Stimulated activated CD4-positive, alpha-beta T cell treated with anti-CD3 and anti-CD28 coated beads, Interleukin-2, amount 100 ng/mL, for 24 hours (primary cell): ENCODE measurements around the gene RASSF7.
A peak's percentile ranks its signal among the peaks of the same experiment; 100 is the strongest.
"Not testable (repeated sequence)": the region's sequence is repeated elsewhere in the genome, so short reads cannot be mapped to it uniquely, and the experiment has no call there.

Experiments
- DNase-seq, 2 donors: peaks; one replicate each; pipeline ENCODE4 v3.0.0-alpha.2; 2020

RASSF7 gene

DNA sequence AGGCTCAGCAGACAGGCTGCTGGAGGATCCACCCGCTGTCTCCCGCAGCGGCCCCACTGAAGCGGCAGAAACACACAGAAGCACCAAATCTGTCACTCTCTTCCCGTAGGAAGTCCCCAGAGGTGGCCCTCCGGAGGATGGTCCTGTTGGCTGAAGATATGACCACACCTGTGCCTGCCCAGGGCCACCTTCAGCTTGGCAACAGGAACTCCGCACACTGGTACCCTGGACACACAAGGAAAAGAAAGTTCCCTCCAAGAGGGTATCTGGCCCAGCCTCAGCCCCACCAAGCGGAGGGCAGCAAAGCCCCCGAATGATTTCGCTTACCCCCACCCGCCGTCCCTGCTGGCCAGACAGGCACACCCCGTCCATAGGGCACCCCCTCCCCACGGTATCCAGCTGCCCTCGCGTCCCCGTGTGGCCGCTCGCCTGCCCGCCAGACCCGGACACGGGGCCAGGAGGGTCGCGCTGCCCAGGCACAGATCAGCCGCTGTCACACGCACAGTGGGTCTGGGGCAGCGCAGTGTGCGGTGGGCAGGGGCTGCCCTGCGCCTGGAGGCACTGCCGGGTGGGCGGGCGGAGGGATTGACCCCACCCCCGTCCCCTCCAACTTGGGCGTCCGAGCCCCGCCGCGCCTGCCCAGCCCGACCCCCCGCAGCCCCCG lies 7.0 kb downstream of the RASSF7 start:
- DNase-seq, result no peak

DNA sequence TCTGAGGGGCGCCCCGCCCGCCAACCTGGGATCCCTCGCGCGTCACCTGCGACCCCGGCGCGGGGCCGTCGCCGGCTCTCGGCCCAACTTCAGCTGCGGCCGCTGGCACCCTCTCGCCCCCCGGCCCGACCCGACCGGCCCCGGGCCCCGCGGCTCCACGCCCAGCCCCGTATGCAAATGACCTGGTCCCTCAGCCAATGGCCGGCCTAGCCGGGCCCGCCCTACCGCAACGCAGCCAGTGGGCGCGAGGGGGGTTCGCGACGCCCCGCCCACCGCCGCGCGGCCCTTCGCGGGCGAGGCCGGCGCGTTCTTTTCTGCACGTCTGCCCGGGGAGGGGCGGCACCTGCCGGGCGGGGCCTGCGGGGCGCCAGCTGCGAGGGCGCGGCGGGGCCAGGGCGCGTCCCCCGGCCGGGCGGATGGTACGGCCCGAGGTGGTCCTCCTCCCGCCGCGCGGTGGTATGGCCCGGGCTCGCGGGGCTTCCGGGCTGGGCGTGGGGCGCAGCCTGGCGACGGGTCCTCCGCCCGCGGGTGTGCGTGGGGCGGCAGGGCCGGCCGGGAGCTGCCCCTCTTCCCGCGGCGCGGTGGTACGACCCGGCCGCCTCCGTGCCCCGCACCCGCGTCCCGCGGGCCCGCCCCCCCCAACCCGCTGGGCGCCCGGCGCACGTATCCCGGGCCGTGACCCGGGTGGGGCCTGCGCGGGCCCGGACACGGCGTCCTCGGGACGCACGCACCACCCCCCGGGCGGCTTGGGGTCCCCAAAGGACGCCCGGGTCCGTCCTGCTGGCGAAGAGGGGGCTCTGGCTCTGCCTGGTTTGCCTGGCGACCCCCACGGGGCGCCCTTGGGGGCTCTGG lies 7.8 kb downstream of the RASSF7 start:
- DNase-seq, result peak; percentile 89 to 94

DNA sequence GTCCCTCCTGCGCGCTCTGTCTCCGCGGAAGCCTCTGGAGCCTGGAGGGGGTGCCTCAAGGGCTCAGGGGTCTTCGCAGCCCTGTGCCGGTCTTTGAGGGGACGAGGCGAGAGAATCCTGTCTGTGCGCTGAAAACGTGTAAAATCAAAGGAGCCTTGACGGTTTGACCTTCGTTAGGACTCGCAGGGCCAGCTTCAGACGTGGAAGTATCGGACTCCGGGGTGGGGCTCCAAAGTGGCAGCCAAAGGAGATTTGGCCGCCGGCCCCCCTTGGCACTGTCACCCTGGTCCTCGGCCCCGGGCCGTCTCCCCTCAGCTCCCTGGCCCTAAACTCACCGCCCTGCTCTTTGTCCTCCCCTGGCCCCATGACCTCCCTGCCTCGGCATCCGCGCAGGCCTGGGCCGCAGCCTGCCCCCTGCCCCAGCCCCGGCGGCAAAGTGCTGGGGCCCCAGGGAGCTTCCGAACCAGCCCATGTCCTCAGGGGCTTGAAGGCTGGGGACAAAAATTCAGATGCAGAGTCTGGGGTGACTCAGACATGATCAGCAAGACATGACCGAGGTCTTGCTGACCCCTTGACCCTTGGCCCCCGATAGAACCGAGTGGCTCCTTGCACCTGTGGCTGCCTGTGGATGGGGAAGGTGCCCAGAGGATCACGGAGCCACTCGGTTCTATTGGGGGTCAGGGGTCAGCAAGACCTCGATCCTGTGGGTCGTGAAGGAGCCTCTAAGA lies 8.6 kb downstream of the RASSF7 start:
- DNase-seq, result no peak

DNA sequence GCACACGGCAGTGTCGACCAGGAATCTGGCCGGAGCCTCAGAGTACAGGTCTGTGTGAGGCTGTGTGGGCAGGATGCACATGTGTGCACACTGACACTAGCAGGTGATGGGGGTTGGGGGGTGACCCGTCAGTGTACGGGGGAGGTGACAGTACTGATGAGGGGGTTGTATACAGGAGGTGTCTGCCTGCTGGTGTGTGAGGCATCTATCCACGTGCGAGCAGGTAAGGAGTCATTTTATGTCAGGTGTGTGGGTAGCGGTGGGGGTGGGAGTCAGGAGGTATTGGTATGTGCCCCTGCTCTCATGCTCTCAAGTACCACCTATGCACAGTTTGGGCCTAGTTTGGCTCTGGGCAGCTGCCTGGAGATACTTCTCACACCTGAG lies 11.0 kb downstream of the RASSF7 start:
- no peak for DNase-seq

DNA sequence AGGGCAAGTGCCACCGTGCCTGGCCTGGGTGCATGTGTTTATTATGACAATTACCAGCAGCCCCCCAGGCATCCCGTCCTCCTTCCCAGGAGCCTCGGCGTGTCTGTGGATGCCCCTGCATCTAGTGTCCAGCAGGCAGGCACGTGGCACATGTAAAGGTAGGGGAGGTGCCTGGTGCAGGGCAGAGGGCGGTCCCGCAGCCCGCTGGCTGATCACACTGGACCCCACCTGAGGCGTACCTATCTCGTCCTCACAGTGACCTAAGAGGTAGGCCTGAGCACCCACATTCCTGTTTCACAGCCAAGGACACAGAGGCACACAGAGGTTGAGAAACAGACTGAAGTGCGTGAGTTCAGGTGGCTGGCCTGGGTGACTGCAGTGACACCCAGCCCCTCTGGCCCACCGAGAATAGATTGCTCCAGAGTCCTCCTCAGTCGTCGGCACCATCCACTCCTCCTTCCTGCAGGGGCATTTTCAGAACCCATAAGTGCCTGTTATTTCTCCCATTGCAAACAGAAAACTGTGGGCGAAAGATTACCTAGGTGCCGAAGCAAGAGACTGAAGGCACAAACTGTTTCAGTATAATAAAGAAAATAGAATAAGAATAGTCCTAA lies 12.5 kb downstream of the RASSF7 start:
- no peak for DNase-seq

DNA sequence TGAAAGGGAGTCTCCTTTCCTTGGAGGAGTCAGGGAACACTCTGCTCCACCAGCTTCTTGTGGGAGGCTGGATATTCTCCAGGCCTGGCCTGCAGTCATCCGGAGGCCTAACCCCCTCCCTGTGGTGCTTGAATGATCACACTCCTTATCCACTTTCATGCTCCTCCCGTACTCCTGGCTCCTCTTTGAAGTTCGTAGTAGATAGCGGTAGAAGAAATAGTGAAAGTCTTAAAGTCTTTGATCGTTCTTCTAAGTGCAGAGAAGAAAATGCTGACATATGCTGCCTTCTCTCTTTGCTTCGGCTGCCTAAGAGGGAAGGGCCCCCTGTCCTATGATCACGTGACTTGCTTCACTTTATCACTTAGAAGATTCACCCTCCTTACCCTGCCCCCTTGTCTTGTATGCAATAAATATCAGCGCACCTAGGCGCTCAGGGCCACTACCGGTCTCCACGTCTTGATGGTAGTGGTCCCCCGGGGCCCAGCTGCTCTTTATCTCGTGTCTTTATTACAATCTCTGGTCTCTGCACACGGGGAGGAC lies 13.3 kb downstream of the RASSF7 start:
- not testable (repeated sequence) for DNase-seq

DNA sequence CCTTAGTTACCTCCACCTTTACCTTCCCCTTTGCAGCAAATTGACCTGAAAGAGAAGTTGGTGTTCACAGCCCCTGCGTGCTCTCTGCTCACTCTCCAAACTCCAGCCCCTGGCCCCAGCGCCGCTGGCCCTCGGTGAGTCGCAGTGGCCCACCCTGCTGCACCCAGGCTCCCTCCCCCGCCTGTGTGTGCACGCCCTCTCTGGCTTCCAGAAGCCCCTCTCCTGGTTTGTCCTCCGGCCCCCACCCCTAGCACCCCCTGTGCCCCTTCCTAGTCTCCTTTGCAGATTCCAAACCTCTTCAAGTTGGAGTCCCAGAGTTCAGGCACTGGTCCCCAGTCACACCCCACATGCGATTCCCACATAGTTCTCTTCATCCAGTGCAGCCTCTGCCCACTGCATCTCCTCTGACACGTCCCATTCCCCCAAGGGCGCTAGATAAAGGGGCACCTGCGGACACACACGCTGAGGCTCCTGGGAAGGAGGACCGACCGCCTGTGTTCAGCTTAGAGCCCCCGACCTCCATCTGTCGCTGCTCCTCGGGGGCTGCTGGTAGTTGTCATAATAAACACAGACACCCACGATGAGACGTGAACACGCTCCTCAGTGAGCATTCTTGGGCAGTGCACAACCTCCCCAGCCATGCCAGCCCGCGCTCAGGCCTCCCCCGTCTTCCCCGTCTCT lies 14.0 kb downstream of the RASSF7 start:
- no peak for DNase-seq

DNA sequence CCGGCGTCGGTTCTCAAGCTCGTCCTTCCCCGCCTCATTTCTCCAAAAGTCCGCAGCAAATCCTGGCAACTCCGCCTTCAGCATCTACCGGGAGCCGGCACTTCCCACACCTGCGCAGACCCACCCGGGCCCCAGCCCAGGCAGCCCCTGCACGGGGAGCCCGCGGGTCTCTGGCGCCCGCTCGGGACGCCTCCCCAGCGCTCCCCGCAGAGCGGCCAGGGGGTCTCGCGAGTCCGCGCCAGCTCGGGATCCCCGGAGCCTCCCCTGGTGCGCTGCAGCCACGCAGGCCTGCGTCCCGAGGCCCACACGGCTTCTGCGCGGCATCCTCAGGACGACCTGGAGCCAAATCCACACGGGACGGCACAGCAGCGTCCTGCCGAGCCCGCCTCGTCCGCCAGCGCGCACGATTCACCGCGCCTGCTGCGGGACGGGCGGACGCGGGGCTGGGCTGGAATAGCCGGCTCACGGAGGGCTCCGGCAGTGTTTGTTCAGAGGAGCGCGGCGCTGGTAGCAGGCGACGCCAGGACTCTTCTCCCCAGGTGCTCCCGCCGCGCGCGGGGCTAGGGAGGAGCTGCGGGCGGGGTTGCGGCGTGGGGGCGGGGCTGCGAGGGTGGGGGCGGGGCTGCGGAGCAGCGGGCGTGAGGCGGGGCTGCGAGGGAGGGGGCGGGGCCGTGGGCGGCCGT lies 14.7 kb downstream of the RASSF7 start:
- no peak for DNase-seq

DNA sequence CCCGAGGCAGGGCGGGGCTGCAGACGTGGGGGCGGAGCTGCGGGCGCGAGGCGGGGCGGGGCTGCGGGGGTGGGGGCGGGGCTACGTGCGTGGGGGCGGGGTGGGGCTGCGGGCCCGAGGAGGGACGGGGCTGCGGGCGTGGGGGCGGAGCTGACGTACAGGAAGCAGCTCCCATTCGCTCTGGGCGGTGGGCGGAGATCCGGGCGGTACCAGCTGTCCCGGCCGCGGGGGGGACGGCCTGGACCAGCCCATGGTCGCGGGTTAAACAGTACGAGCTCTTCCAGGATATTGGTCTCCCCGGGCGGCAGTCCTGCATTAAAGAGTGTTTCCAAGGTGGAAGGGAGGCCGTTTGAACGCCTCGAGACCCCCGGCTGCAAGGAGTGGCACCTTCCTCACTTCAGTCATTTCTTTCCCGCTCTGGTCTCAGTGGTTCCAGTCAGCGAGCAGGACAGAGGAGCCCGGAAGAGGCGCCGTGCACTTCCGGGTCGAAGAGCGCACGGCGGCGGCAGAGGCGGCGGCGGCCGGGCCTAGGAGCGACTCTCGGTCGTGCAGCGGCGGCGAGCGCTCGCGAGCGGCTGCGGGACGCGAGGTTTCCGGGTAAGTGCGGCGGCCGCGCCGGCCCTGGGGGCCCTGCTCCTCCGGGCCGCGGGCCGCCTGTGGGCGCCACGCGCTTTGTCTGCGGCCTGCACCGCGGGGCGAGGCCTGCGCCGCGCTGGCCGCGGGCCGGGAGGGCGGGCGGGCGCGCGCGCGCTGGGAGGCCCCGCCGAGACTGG lies 15.4 kb downstream of the RASSF7 start, which contains the start of gene PHRF1:
PHRF1 (plus strand) TSS at position 475 of the 773 bp plus-strand sequence. CDS start 5,043 bp downstream, outside the sequence.
- peak; percentile 95 for DNase-seq

DNA sequence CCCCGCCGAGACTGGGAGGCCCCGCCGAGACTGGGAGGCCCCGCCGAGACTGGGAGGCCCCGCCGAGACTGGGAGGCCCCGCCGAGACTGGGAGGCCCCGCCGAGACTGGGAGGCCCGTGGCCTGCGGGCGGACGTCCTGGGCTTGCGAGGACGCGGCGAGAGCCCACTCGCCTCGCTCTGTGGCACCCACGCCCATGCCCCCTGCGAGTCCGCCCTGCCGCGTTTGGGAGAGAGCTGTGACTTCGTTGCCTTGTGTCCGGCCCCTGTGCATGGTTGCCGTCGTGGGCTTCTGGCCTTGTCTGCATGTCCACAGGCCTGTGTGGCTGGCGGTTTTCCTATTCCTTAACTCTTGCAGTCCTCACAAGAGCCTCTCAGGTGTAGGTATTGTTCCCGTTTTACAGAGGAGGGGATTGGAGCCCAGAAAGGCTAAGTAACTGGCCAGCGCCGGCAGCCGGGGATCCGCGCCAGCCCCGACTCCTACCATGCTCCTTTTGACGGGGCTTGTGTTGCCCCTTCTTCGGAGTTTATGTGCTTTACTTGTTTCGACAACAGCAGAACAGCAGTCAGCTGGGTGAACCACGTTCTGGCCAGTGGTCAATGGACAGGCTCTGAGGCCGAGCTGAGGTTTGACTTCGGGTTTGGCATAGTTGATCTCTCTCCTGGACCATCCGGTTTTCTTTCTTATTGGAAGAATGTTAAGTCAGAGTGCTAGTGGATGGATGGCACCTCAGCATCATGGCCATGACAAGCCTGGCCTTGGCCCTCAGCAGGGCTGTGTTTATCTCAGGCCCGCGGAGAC lies 16.2 kb downstream of the RASSF7 start:
- no peak for DNase-seq

DNA sequence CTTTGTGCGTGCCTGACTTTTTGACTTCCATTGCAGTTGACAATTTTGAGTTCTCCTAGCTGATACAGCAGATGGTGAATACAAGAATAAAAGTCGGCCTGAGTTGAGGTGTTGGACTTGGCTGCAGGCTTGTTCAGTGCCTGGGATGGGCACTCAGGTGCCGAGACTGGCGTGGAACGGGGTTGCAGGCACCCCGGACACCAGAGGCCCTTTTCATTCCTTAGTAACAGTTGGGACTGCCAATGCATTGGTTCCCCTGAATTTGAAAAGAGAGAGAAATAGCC lies 16.8 kb downstream of the RASSF7 start:
- DNase-seq, result no peak

DNA sequence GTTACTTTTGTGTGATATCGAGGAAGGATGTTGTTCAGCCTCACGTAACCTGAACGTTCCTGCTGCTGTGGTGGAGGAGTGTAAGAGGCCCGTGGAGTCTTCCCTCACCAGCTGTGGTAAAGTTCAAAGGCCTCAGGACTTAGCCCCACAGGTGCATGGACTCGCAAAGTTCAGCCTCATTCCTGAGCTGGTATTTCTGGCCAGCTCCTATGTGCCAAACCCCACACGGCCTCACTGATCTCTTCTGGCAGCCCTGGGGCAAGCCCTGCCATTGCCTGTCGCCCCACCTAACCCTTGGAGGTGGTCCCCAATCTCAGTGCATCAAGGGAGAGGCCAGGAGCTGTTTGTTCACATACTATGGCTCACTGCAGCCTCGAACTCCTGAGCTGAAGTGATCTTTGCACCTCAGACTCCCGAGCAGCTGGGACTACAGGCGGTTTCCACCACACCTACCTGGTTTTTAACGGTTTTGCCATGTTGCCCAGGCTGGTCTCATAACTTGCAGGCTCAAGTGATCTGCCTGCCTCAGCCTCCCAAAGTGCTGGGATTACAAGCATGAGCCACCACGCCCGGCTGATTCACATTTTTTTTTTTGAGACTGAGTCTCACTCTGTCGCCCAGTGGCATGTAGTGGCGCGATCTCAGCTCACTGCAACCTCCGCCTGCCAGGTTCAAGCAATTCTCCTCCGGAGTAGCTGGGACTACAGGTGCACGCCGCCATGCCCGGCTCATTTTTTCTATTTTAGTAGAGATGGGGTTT lies 17.7 kb downstream of the RASSF7 start:
- DNase-seq, result no peak

DNA sequence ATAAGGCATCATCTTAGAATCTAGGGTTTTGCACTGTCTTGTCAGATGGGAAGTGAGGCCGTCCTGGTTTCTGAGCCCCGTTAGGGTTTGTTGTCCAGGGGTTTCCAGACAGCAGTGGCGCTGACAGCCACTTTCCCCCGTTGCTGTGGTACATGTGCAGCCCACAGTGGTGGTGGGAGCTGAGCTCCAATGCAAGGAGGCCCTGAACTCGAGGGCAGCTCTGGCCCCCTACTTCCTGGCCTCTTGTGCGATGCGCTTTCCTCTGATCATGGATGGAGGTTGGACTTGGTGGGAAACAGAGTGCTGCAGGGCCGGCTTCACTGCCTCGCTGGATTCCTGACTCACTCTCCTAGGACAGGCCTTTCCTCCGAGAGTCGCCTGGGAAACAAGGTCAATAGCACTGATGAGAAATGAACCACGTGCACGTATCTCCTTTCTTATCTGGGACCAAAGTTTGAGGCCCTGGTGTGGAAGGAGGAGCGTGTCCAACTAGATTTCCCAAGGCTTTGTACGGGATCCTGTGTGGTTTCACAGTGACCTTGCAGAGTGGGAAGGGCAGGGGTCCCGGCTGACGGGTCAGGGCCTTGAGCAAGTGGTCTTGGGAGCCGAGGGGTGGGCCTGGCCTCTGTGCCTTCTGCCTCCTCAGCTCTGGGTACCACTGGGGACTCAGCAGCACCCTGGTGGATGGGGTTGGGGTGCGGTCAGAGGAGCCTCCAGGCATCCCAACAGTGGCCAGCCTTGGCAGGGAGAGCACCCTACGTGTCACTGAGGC lies 19.2 kb downstream of the RASSF7 start:
- no peak for DNase-seq

DNA sequence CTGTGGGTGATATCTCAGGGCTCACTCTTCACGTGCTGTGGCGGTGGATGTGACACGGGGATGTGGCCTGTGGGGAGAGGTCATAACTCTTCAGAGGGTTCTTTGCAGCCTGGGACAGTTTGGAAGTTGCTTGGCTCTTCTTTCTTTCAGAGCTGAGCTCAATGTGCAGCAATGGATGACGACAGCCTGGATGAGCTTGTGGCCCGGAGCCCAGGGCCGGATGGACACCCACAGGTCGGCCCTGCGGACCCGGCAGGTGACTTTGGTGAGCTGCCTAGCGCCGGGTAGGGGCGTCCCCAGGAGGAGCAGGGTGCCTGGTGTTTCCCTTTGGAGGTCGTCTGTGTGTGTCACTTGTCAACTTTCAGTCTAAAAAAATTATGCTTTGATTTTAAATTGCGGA lies 20.6 kb downstream of the RASSF7 start:
- DNase-seq, result no peak

DNA sequence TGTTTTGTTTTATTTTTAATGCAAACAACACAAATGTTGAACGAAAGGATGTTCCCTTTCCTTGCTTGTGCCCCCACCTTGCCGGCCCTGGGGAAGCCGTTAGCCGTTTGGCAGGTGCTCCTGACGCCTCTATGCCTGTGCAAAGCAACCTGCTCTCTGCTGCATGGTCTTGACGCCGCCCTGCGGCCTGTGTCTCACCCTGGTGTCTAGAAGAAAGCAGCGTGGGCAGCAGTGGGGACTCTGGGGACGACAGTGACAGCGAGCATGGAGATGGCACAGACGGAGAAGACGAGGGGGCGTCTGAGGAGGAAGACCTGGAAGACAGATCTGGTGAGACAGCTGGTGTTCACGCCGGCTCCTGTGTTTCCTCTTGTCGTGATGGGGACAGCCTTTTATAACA lies 21.0 kb downstream of the RASSF7 start:
- no peak for DNase-seq

DNA sequence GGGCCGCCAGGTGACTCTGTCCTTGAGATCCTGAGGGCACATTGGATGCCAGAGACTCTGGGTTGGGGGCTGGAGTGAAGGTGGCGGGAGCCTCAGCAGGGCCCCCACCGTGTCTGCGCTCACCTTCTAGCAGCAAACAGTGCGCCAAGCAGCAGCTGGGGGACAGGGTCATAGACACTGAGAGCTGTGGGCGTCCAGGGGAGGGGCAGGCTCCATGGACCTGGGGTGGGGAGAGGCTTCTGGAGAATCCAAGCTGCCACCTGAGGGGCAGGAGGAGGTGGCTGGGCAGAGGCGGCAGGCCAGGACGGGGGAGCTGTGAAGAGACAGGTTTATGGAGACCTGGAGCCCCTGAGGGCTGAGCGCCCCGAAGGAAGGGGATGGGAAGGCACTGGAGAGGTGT lies 23.5 kb downstream of the RASSF7 start:
- DNase-seq, result no peak

DNA sequence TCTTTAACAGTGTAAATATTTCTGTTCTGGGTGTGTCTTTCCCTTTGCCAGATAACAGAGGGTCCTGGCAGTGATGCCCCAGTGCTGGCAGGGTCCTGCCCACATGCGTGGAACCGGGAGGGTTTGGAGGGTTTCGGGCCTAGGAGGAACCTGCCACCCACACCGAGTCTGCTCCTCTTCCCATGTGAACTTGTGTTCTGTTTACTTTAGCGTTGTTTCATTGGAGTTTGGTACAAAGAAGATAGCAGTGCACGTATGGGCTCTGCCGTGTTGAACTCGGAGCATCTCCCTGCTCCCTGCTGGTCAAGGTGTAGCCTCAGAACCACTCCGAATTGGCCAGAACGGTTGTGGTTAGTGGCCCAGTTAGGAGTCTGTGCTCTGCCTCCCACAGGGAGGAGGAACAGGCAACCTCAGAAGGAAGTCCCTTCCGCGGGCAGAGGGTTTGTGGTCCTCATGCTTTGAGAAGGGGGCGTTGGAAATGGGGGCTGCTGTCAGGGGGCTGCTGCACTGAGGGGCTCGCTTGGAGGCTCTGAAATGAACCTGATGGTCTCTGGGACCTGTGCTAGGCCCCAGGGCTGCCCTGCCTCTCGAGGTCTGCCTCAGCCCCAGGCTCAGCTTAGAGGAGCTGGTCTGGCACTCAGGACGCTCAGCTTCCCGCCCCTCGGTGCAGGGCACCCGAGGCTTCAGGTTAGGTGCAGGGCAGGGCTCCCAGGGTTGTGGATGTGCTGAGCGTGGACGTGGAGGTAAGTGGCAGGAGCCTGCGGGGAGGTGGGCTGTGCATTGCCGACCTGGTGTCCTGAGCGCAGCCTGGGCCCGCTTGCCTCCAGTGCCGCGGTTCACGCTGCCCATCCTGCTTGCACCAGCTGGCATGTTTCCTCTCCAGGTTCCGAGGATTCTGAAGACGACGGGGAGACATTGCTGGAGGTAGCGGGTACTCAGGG lies 25.9 kb downstream of the RASSF7 start:
- DNase-seq, result no peak

DNA sequence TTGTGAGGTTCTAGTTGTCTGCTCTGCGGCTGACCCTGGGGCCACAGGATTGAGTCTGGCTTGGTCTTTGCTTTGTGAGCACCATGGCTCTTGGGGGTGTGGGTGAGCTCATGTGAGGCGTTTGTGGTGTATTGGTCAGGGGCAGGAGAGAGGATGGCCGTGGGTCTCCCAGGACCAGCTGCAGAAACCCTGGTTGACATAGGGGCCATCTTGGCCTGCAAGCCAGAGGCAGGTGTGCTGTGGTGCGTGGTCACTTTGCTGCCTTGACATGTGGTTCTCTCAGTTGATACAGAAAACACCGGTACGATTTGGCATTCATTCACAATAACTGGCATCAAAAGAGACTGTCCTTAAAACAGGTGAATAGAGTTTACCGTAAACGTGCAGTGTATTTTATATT lies 26.8 kb downstream of the RASSF7 start:
- no peak for DNase-seq
